Body of pancreas (tissue), 4 donors: Measurements from ENCODE around the gene SLC25A25. TPM values are rescaled to one million over a fixed set of nuclear protein-coding genes. Genes with fewer than 3 reads are reported as not detected.

Source experiments
- ATAC-seq: fragments of 150-250 bp; one replicate; pipeline ENCODE4 v1.9.1; 2016
- DNase-seq, 4 donors: peaks; one replicate each; pipeline ENCODE4 v3.0.0-alpha.2; 2019
- H3K27ac ChIP-seq, 4 donors: fragments of 200-600 bp; sonication (generic); 1 replicate in 3 of 4; 2 replicates in 1 of 4; pipeline versions ENCODE4 v1.5.1 to v1.6.1; 2016 to 2019; ENCODE audit warnings: mild to moderate bottlenecking in 1 of 4, mixed read lengths in 1 of 4, moderate library complexity in 1 of 4
- H3K27me3 ChIP-seq, 2 donors: fragments of 200-600 bp; sonication (generic); one replicate each; pipeline ENCODE4 v1.6.0; 2016; ENCODE audit warnings: mild to moderate bottlenecking in 1 of 2
- H3K36me3 ChIP-seq, 2 donors: fragments of 200-600 bp; sonication (generic); replicated peaks in 1 of 2; 2 replicates each; pipeline ENCODE4 v1.5.1; 2016; ENCODE audit warnings: low read depth in 2 of 2; ENCODE audit not compliant: insufficient read depth in 1 of 2
- H3K4me1 ChIP-seq: fragments of 200-600 bp; sonication (generic); one replicate; pipeline ENCODE4 v1.6.0; 2016
- H3K4me3 ChIP-seq, 2 donors: fragments of 200-600 bp; sonication (generic); 1 replicate in 1 of 2; 2 replicates in 1 of 2; pipeline ENCODE4 v1.5.1; 2016 to 2019
- H3K9me3 ChIP-seq, 3 donors: fragments of 200-600 bp; sonication (generic); 1 replicate in 2 of 3; 2 replicates in 1 of 3; pipeline ENCODE4 v1.5.1; 2016
- CTCF ChIP-seq, 7 experiments: fragments of 450-650 bp in 4 of 7; fragments of 200-600 bp in 3 of 7; sonication (generic) in 3 of 7; IDR thresholded peaks; one replicate each; pipeline ENCODE4 v1.5.1; 2016 to 2019; ENCODE audit warnings: antibody characterized with exemption in 7 of 7
- POLR2A ChIP-seq, 3 donors: fragments of 450-650 bp; IDR thresholded peaks; one replicate each; pipeline ENCODE4 v1.6.1; 2016; ENCODE audit warnings: antibody characterized with exemption in 3 of 3, mild to moderate bottlenecking in 2 of 3
- WGBS, 2 donors: methylation state at CpG; one replicate each; pipeline ENCODE4 v1.1.5; 2017; 5-methylcytosine and 5-hydroxymethylcytosine counted together
- intact Hi-C: fragments of 100-400 bp; cut with DNase I; formaldehyde crosslinking; loops from one replicate; pipeline ENCODE4 v1.15.1; 2023
- total RNA-seq, 2 donors: library from RNA; depleted of rRNA; stranded (reverse); fragments of >200 nt; gene quantifications; one replicate each; pipeline ENCODE4 v1.1.0, GENCODE V29; 2016

Gene SLC25A25
- total RNA-seq, 2 donors from 2014 or later: 31.4 to 36.6 TPM

DNA sequence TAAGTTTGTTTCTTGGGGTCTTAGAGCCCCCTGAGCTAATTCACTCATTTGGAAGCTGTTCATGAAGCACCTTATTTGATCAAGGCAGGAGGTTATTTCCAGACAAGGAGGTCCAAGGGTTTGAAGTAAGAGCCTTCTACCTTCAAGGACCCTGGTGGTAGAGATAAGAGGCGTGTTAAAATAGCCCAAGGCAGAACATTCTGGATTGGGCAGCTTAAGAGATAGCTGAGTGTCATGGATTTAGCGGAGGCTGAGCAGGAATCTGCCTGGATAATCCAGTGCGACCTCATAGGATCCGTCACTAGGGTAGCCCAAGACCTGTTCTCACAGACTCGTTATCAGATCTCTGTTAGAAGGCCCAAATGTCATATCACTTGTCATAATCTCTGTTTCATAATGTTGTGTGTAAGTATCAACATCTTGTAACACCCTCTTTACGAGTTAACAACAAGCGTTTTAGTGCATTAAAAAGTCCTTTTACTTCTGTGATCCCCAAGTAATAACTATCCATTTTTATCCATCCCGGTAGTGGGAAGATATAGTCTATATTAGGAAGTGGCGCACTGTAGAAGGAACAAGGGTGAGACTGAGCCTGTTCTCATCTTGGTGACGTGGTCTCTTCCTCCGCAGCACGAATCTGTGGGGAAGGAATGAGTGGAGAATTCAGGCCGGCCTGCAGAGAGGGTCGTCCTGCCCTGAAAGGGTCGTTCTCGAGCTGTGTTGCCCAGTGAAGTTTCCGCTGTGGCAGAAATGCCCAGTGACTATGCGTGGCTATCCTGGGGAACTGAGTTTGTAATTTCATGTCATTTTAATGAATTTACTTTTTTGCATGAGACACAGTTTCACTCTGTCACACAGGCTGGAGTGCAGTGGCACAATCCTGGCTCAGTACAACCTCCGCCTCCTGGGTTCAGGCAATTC is 28.8 kb downstream of the SLC25A25 start:
- Histone ChIP-seq H3K4me1 (peaks cover 75% of the 10 kb centered on the region), H3K4me3 (no peak overlapping the region), H3K36me3 (peaks cover 0 to 2% of the 10 kb centered on the region in 2 donors), H3K27ac (peak overlapping the region; percentile 96 to 99 (median 98)), H3K27me3 (no peaks in the 10 kb centered on the region), H3K9me3 (no peaks in the 10 kb centered on the region)
- 80 to 81% methylated on average over 18 to 19 of the region's 19 CpGs for WGBS, 2 donors
- ATAC-seq: no peak
- intact Hi-C loops: no loop called here
- TF ChIP-seq POLR2A (IDR thresholded peaks at IDR 0.05): no peak
- TF ChIP-seq CTCF (IDR thresholded peaks at IDR 0.05): no peak
- DNase-seq: no peak

GRCh38 chr9:128097543-128098296 is 29.7 kb downstream of the SLC25A25 start:
- WGBS, 2 donors: 57 to 78% methylated on average over 9 to 13 of the region's 13 CpGs
- intact Hi-C loops: no loop called here
- Histone ChIP-seq H3K36me3 (peaks cover 0 to 2% of the 10 kb centered on the region in 2 donors), H3K27ac (peak overlapping the region; percentile 96 to 99 (median 98)), H3K4me1 (peaks cover 80% of the 10 kb centered on the region), H3K4me3 (no peak overlapping the region), H3K27me3 (no peaks in the 10 kb centered on the region), H3K9me3 (no peaks in the 10 kb centered on the region)
- DNase-seq: peak in 2 of 4 donors; percentile 15 to 36
- TF ChIP-seq CTCF (IDR thresholded peaks at IDR 0.05) (no peak), POLR2A (IDR thresholded peaks at IDR 0.05) (no peak)
- no peak for ATAC-seq

- peak in 1 of 7 experiments; percentile 15 for TF ChIP-seq CTCF (IDR thresholded peaks at IDR 0.05)
- peak; percentile 98 to 100 (median 100) for TF ChIP-seq POLR2A (IDR thresholded peaks at IDR 0.05)
- H3K36me3 ChIP-seq: peaks cover 0 to 2% of the 10 kb centered on the region in 2 donors
- no peaks in the 10 kb centered on the region for H3K9me3 ChIP-seq
- H3K4me3 ChIP-seq: peak overlapping the region; percentile 2 to 35
- H3K27me3 ChIP-seq: no peaks in the 10 kb centered on the region
- 0 to 6% methylated on average over 6 to 32 of the region's 32 CpGs for whole genome bisulfite sequencing, 2 donors
- H3K4me1 ChIP-seq: peaks cover 80% of the 10 kb centered on the region
- ATAC-seq (peak; percentile 76), DNase-seq (peak; percentile 98 to 99 (median 99))
- intact Hi-C loops: no loop called here
- peak overlapping the region; percentile 96 to 99 (median 98) for H3K27ac ChIP-seq
These were observed 30.5 kb downstream of the SLC25A25 start for GRCh38 chr9:128098297-128099230.

GRCh38 chr9:128099231-128099931 is 31.3 kb downstream of the SLC25A25 start:
- Histone ChIP-seq H3K9me3 (no peaks in the 10 kb centered on the region), H3K4me1 (peaks cover 80% of the 10 kb centered on the region), H3K36me3 (peaks cover 0 to 2% of the 10 kb centered on the region in 2 donors), H3K27me3 (no peaks in the 10 kb centered on the region), H3K27ac (peak overlapping the region; percentile 96 to 99 (median 98)), H3K4me3 (peak overlapping the region; percentile 2 to 35)
- DNase-seq: peak in 2 of 4 donors; percentile 33 to 41
- ATAC-seq: no peak
- intact Hi-C loops: no loop called here
- TF ChIP-seq CTCF (IDR thresholded peaks at IDR 0.05): no peak
- no peak for TF ChIP-seq POLR2A (IDR thresholded peaks at IDR 0.05)
- whole genome bisulfite sequencing, 2 donors: 14 to 19% methylated on average over 9 to 16 of the region's 16 CpGs
